AG04449 (cell line): ENCODE results near the gene DNMT1.

Experiments used
- CTCF ChIA-PET: fragments of 350-600 bp; formaldehyde crosslinking; extraction: SDS; loops from one replicate; lab custom pipeline; 2021; ENCODE audit warnings: antibody characterized with exemption; lab: Yijun Ruan, JAX
- POLR2A ChIA-PET: fragments of 400-600, 350-600 bp; formaldehyde crosslinking; extraction: SDS; loops from one replicate; lab custom pipeline; 2020; ENCODE audit warnings: antibody characterized with exemption, inconsistent platforms; lab: Yijun Ruan, JAX
- DNase-seq: peaks from one replicate; pipeline ENCODE4 v3.0.0-alpha.2; 2010; ENCODE audit warnings: low read depth, low spot score
- H3K4me3 ChIP-seq: 2 replicates; pipeline ENCODE4 v1.5.1; 2011; ENCODE audit warnings: low read depth, mild to moderate bottlenecking, control low read depth, low read length
- CTCF ChIP-seq: IDR thresholded peaks from one replicate; pipeline ENCODE4 v1.5.1; 2011; ENCODE audit warnings: mild to moderate bottlenecking, moderate library complexity, low read length, control low read depth, inconsistent platforms; ENCODE audit not compliant: insufficient read depth; ENCODE audit errors: missing control alignments

The DNMT1 gene

GRCh38 chr19:10118960-10119359 lies 75.8 kb downstream of the DNMT1 start:
- H3K4me3 ChIP-seq = peak overlapping the region; percentile 96
- TF ChIP-seq CTCF = no peak
- ChIA-PET POLR2A (interaction anchor here (1.3 kb wide), 1 partner anchor 13 kb away, joined by 5 read pairs; the partner anchor contains the start of gene PPAN), CTCF (interaction anchor here (0.8 to 7.6 kb wide), 8 partner anchors 8 to 270 kb away, joined by 3 to 93 read pairs (median 12); partner anchors contain the start of genes MRPL4 and PPAN)
- DNase-seq = no peak

- no peak overlapping the region for H3K4me3 ChIP-seq
- TF ChIP-seq CTCF = no peak
- no peak for DNase-seq
- POLR2A ChIA-PET = interaction anchor here (0.6 to 4.4 kb wide), 3 partner anchors 10 to 217 kb away, joined by 3 to 34 read pairs (median 3); partner anchors contain the start of gene PPAN
- CTCF ChIA-PET = interaction anchor here (0.6 to 7.6 kb wide), 6 partner anchors 9 to 186 kb away, joined by 3 to 93 read pairs (median 12); partner anchors contain the start of gene PPAN
Observed at GRCh38 chr19:10116866-10117616, 77.7 kb downstream of the DNMT1 start.

DNA sequence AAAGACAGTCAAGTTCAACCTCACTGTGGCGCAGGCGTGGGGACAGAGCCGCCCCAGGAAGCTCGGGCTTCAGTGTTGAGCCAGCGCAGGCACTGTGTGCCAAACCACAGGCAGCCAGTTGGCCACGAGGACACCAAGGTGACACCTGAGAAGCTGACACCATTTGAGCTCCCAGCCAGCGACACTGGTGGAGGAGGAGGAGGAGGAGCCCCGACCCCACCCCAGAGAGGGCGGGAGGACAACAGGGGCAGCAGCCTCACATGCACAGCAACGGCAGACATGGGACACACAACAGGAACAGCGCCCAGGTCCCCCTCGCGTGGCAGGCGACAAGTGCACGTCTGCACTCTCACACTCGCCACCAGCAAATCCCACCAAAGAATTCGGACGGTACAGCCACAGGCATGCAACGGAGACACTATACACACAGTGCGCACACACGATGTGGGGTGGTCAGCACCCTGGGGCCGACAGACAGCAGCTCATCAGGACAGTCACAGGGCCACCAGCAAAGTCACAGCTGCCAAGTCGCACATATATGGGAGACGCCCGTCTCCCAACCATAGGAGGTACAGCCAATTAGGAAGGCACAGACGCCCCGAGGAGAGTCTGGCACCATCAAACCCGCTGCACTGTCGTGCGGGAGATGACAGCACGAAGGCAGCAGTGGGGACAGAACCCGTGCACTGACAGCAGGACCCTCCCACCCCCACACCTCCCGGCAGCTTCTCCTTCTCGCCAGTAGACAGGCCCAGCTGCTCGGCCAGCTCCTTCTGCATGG lies 78.5 kb downstream of the DNMT1 start:
- no peak overlapping the region for H3K4me3 ChIP-seq
- DNase-seq = no peak
- ChIA-PET CTCF (interaction anchor here (2.5 to 7.6 kb wide), 4 partner anchors 8 to 185 kb away, joined by 12 to 93 read pairs (median 34); partner anchors contain the start of gene PPAN), POLR2A (interaction anchor here (1.0 to 4.4 kb wide), 2 partner anchors 9 to 134 kb away, joined by 3 to 34 read pairs; partner anchors contain the start of gene PPAN)
- no peak for TF ChIP-seq CTCF

- no peak overlapping the region for H3K4me3 ChIP-seq
- ChIA-PET POLR2A (interaction anchor here (1.0 to 4.4 kb wide), 2 partner anchors 8 to 135 kb away, joined by 3 to 34 read pairs; partner anchors contain the start of gene PPAN), CTCF (interaction anchor here (1.3 to 7.6 kb wide), 5 partner anchors 8 to 184 kb away, joined by 3 to 93 read pairs (median 18); partner anchors contain the start of gene PPAN)
- no peak for TF ChIP-seq CTCF
- no peak for DNase-seq
Observed at GRCh38 chr19:10115392-10116084, 79.2 kb downstream of the DNMT1 start.

- H3K4me3 ChIP-seq = no peak overlapping the region
- CTCF ChIA-PET = interaction anchor here (1.0 to 7.6 kb wide), 5 partner anchors 7 to 183 kb away, joined by 3 to 93 read pairs (median 12); partner anchors contain the start of gene PPAN
- POLR2A ChIA-PET = interaction anchor here (1.8 to 4.4 kb wide), 2 partner anchors 8 to 135 kb away, joined by 5 to 34 read pairs; partner anchors contain the start of gene PPAN
- no peak for TF ChIP-seq CTCF
- DNase-seq = no peak
Observed at GRCh38 chr19:10114651-10115391, 79.9 kb downstream of the DNMT1 start.
